Keratinocyte (primary cell): ENCODE data around the gene CLK3.

Experiments used
- EZH2 ChIP-seq: IDR thresholded peaks from one replicate; pipeline ENCODE4 v1.6.1; 2012; ENCODE audit warnings: inconsistent platforms, mild to moderate bottlenecking, low read length, moderate library complexity
- TF ChIP-seq, protein P1 (sequence below), 3 experiments: IDR thresholded peaks in 1 of 3; conservative IDR thresholded peaks in 1 of 3; optimal IDR thresholded peaks in 1 of 3; 2 replicates in 2 of 3; 3 replicates in 1 of 3; pipeline versions ENCODE3 to v1.5.1; 2011; ENCODE audit warnings: low read length in 3 of 3, mild to moderate bottlenecking in 3 of 3, moderate library complexity in 2 of 3, control low read depth in 1 of 3, inconsistent platforms in 1 of 3; ENCODE audit not compliant: insufficient read depth in 2 of 3; ENCODE audit errors: extremely low read depth in 1 of 3

GRCh38 chr15:74611834-74612233 lies 3.8 kb upstream of the CLK3 start:
- TF ChIP-seq, protein P1, sequence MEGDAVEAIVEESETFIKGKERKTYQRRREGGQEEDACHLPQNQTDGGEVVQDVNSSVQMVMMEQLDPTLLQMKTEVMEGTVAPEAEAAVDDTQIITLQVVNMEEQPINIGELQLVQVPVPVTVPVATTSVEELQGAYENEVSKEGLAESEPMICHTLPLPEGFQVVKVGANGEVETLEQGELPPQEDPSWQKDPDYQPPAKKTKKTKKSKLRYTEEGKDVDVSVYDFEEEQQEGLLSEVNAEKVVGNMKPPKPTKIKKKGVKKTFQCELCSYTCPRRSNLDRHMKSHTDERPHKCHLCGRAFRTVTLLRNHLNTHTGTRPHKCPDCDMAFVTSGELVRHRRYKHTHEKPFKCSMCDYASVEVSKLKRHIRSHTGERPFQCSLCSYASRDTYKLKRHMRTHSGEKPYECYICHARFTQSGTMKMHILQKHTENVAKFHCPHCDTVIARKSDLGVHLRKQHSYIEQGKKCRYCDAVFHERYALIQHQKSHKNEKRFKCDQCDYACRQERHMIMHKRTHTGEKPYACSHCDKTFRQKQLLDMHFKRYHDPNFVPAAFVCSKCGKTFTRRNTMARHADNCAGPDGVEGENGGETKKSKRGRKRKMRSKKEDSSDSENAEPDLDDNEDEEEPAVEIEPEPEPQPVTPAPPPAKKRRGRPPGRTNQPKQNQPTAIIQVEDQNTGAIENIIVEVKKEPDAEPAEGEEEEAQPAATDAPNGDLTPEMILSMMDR (optimal IDR thresholded peaks at IDR 0.05 in 1 of 3, IDR thresholded peaks at IDR 0.05 in 1 of 3, conservative IDR thresholded peaks at IDR 0.05 in 1 of 3; ENCODE audit: extremely low read depth in 1 of 3, insufficient read depth in 2 of 3, low read length in 3 of 3), result no peak
- no peak for TF ChIP-seq EZH2
